ENCODE measurements around the gene TRAPPC8.
"Not testable (repeated sequence)": the region's sequence is repeated elsewhere in the genome, so short reads cannot be mapped to it uniquely, and the experiment has no call there.

Gene TRAPPC8

DNA sequence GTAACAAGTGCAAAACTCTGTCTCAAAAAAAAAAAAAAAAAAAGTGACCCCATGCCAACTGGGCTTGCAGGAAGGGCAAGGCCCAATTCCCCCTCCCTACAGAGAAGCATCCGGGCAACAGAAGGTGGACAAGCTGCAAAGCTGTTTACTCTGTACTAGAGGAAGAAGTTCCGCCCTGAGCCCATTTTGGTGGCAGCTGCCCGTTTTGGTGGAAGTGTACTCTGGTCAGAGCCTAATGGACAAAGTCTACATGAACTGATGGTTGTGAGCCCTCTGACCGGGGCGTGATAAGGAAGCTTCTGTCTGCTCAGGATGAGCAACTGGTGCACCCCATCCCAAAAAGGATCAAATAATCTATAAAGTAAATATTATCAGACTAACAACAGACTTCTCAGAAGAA lies 65.0 kb downstream of the TRAPPC8 start:
- no peak for DNase-seq (ENCODE audit: low read depth, low spot score)
- H3K4me3 ChIP-seq (ENCODE audit: low read length), result no peak overlapping the region

DNA sequence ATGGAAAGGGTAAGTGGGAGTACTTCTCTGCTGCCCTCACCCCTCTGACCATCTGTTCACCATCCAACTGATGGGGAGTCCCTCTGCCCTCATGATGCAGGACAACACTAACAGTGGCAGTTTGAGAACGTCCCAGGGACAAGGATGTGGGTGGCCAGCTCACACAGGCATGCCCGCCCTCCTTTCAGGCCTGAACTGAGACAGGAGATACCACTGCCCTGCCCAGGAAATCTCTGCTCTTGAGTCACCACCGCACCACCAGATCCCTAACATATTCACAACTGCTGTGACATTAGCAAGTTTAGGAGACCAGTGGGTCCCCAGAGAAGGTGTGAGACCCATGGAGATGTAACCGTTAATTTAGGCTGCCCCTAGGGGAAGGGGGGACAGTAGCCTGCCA lies 66.2 kb downstream of the TRAPPC8 start:
- no peak overlapping the region for H3K4me3 ChIP-seq (ENCODE audit: low read length)
- no peak for DNase-seq (ENCODE audit: low read depth, low spot score)

DNA sequence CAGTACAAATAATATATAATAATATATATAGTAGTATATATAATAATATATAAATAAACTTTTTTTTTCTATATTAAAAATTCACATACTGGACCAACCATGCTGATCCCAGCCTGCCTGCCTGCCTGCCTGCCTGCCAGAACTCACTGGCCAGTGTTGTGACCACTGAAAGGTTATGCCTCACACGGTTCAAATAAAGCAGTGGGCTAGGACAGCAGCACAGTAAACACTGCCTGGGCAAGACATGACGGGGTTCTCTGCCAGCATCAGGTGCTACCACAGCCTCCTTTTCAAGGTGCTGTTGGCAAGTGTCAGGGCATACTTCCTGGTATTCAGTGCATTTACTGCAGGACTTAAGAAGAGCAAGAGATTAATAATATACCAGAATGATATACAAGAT lies 67.6 kb downstream of the TRAPPC8 start:
- no peak overlapping the region for H3K4me3 ChIP-seq (ENCODE audit: low read length)
- DNase-seq (ENCODE audit: low read depth, low spot score), result no peak

DNA sequence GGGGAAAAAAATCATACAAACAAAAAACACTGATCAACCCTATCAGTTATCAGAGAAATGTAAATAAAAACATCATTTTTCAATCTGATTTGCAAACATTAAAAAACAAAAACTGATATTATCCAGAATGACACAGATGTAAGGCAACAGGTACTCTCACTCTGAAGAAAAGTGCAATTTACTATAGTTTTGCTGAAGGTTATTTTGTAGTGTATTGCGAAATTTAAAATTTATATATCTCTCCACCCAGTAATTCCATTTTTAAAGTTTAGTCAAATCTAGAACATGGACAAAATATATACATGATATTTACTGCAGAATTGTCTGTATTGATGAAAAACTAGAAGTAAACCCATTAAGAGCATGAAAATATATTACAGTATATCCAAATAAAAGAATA lies 79.8 kb downstream of the TRAPPC8 start:
- no peak overlapping the region for H3K4me3 ChIP-seq (ENCODE audit: low read length)
- DNase-seq (ENCODE audit: low read depth, low spot score), result no peak

DNA sequence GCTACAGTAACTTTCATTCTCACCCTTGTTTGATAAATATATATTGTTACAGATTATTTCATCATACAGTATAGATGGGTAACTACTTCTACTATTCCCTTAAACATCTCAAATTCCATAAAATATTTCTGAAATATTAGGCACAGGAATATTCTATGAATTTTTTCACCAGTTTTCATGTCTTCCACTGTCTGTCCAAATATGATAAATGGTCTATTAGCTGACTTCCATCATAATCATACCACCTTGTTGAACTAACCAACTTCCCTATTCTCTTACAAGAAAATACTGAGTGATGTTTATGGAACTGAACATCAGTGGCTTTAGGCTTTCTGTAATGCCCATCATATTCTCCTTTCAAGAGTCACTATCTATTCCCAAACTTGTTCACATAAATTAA lies 82.4 kb downstream of the TRAPPC8 start:
- H3K4me3 ChIP-seq (ENCODE audit: low read length), result no peak overlapping the region
- no peak for DNase-seq (ENCODE audit: low read depth, low spot score)

DNA sequence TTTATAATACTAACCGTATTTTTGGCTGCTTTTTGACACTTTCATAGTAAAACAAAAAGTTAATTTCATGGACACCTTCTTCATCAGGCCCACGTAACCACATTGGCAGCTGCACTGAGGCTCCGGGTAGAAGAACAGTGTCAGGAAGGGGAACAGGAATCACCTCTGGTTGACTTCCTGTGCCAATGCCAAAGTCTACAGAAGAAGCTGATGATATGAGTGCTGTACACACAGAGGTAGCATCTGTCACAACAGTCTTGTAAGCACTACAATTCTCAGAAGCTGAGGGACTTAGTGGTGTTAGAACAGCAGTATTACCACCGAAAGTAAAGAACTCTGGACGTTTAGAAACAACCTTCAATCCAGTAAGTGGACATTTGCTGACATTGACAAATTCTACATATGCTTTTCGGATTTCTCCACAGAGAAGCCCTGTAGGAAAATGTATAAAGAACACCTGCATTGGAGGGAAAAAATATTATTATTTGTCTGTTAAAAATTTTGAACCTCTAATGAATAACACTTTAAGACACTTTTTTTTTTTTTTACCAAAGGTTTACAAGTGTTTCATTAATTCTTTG lies 85.3 kb downstream of the TRAPPC8 start:
- DNase-seq (ENCODE audit: low read depth, low spot score), result peak; percentile 12
- H3K4me3 ChIP-seq (ENCODE audit: low read length), result no peak overlapping the region

DNA sequence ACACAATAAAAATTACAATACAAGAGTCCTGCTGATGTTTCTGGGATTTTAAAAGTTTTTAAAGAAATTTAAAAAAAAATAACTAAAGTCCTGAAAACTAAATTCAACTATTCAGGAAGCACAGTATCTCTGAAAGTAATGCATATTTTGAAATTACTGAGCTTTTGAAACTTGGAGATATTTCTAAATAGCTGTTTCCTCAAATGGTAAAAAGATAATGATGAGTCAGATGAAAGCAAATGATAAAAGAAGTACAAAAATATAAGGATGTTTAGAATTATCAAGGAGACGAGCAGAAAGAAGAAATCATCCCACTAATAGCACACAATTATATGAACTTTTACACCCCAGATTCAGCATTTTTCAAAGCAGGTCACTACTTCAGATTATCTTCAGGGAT lies 92.1 kb downstream of the TRAPPC8 start:
- DNase-seq (ENCODE audit: low read depth, low spot score), result no peak
- H3K4me3 ChIP-seq (ENCODE audit: low read length), result no peak overlapping the region

DNA sequence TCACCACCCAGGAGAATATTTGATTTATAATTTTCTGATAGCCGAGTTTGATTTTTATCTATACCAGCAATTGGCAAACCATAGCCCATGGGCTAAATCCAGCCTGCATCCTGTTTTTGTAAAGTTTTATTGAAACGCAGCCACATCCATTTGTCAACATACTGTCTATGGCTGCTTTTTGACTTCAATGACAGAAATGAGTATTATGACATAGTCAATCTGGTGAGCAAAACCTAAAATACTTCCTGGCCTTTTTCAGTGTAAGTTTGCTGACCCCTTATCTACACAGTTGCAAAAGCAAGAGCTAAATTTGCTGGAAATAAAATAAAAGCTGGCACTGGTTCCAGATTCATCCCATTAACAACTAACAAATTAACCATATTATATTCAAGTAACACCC lies 102.4 kb downstream of the TRAPPC8 start:
- DNase-seq (ENCODE audit: low read depth, low spot score), result no peak
- no peak overlapping the region for H3K4me3 ChIP-seq (ENCODE audit: low read length)

DNA sequence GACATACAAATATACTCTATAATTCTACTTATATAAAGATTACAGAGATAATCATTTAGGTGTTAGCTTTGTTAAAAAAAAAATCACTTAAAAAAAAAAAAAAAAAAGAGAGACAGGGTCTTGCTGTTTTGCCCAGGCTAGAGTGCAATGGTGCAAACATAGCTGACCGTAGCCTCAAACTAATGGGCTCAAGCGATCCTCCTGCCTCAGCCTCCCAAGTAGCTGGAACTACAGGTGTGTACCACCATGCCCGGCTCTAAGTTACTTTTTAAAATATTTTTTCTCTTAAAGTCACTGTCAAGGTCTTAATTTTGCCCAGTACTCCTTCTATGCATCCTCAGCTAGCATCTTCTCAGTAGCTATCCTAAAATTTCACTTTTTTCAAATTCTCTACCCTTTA lies 105.0 kb downstream of the TRAPPC8 start:
- no peak overlapping the region for H3K4me3 ChIP-seq (ENCODE audit: low read length)
- no peak for DNase-seq (ENCODE audit: low read depth, low spot score)

DNA sequence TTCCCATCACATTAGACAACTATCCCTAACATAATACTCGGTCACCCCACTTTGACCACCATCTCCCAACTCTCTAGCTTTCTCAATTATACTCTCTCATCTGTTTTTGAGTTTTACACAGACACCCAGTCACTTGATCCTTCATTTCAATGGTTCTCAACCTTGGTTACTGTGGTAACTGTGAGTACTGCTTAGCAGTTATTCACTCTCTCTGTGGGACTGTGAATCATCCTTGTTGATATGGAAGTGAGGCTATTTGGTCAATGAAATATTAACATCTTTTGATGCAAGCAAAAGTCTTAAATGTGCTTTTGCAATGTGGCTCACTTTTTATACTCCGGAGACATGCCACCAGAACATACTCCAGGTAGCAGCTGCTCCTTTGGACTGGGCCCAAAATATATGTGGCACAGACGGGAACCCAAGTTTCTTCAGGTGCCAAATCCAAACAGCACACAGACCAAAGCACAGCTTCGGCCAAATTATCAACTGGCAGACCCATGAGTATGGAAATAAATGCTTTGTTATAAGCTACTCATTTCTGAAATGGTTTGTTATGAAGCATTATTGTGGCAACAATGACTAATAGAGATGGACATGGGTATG lies 107.3 kb downstream of the TRAPPC8 start:
- DNase-seq (ENCODE audit: low read depth, low spot score), result no peak

DNA sequence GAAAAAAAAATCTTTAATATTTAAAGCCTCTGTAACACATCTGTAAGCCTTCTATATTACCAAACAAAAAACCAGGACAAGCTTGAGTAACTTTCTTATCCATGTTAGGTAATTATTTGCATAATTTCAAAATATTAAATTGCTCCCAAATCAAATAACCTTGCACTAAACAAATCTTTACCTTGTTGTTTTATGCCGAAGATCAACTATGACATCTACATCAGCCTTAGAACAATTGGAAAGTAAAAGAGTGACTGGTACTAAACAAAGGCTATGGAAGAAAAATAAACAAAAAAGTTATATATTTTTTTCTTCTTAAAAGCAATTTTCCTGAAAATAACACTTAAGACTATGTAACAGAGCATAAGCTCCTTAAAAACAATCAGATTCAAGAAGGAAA lies 111.0 kb downstream of the TRAPPC8 start:
- DNase-seq (ENCODE audit: low read depth, low spot score), result no peak
- H3K4me3 ChIP-seq (ENCODE audit: low read length), result no peak overlapping the region

More for the DNA sequence above, 107.3 kb downstream of the TRAPPC8 start:
- H3K4me3 ChIP-seq (ENCODE audit: low read length), result no peak overlapping the region

DNA sequence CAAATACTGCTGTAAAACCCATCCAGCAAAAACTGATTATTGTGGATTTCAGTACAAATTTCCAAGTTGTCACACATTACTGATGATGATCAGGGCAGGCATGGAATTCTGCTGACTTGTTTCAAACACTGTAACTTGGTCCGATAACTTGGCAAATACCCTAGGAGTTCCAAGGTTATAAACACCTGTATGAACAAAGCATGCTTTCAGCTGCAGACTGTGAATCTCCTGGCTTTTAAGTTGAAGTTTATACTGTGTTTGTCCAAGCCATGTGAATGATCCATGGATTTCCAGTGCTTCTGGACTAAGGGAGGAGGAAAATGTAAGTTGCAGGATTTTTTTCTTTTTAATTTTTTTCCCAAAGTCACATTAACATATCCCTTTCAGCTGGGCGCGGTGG lies 112.2 kb downstream of the TRAPPC8 start:
- no peak for DNase-seq (ENCODE audit: low read depth, low spot score)
- no peak overlapping the region for H3K4me3 ChIP-seq (ENCODE audit: low read length)

DNA sequence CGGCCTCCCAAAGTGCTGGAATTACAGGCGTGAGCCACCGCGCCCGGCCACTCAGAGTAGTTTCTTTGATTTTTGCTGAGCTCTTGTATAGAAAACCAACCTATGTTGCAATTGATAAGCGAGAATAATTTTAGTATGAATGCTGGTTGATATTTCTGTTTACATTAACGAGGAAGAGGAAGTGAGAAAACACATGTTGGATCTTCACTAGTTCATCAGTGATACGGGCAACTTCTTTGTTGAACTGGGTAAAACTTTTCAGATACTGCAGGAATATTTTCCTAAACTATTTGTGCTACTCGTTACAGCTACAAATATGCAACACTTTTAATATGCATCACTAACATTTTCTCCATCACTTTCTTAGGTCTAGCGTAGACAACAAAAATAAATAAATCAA lies 114.3 kb downstream of the TRAPPC8 start:
- DNase-seq (ENCODE audit: low read depth, low spot score), result no peak
- no peak overlapping the region for H3K4me3 ChIP-seq (ENCODE audit: low read length)

DNA sequence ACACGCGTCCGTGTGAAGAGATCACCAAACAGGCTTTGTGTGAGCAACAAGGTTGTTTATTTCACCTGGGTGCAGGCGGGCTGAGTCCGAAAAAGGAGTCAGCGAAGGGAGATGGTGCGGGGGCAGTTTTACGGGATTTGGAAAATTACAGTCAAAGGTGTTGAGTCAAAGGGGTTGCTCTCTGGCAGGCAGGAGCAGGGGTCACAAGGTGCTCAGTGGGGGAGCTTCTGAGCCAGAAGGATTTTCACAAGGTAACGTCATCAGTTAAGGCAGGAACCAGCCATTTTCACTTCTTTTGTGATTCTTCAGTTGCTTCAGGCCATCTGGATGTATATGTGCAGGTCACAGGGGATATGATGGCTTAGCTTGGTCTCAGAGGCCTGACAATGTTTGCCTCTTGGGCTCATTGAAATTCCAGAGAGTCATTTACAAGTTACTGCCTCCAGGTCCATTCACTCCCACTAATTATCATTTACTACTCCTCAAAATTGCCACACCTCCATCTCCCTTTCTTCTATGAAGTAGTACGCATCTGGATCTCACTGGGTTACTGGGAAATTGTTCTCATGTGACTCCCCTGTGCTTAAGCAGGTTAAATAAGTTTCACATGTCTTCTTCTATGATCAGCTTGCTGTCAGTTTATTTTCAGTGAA lies 116.1 kb downstream of the TRAPPC8 start:
- DNase-seq (ENCODE audit: low read depth, low spot score); H3K4me3 ChIP-seq (ENCODE audit: low read length): not testable (repeated sequence)

DNA sequence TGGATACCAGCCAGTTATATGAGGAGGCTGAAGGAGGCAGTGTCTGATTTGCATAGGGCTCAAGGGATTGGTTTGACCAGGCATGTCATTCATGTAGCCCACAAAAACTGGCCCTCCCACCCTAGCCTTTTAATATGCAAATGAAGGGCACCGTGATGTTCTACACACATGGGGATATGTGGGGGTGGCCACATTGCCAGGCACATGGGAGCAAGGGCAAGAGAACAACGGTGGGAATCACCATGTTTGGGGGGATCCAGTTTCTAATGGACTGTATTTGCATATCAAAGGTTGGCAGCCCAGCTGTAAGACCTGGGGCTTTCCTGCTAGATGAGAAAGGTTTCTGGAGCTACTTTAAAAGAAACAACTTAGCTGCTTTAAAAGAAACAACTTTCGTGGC lies 117.2 kb downstream of the TRAPPC8 start:
- no peak overlapping the region for H3K4me3 ChIP-seq (ENCODE audit: low read length)
- DNase-seq (ENCODE audit: low read depth, low spot score), result no peak

DNA sequence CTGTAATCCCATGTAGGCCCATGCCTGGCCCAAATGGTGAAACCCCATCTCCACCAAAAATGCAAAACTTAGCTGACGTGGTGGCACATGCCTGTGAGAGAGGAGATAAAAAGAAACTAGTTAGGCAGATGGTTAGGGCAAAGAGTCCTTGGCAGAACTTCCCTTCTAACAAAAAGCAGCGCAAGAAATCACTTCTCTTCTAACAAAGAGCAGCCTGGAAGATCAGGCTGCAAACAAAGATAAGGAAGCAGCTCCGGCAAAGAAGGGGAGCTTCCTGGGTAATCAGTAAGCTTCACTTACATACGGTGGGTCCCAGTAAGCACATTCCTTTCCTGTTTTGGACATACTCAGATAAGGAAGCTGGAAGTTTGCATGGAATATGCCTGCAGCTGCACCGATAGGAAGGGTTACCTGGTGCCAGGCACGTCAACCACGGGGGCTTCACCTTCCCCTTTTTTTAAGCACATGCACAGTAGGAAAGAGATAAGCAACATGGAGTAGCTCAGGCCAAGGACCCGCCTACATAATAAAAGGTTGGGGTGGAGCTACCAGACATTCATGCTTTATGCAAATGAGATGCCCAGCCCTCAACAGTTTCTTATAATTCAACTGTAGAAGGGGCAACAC lies 121.3 kb downstream of the TRAPPC8 start:
- no peak for DNase-seq (ENCODE audit: low read depth, low spot score)
- no peak overlapping the region for H3K4me3 ChIP-seq (ENCODE audit: low read length)

DNA sequence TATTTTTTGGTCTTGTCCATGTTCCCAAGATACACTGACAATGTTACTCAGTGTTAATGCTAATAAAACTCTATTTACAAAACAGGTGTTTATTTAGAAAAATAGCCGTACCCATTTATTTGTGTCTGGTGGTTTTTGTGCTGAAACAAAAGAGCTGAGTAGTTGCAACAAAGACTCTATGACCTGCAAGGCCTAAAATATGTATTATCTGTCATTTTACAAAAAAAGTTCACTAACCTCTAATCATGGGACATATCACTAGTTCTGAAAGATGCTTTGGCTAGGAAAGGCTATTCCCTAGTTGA lies 123.1 kb downstream of the TRAPPC8 start:
- no peak overlapping the region for H3K4me3 ChIP-seq (ENCODE audit: low read length)
- DNase-seq (ENCODE audit: low read depth, low spot score), result no peak

DNA sequence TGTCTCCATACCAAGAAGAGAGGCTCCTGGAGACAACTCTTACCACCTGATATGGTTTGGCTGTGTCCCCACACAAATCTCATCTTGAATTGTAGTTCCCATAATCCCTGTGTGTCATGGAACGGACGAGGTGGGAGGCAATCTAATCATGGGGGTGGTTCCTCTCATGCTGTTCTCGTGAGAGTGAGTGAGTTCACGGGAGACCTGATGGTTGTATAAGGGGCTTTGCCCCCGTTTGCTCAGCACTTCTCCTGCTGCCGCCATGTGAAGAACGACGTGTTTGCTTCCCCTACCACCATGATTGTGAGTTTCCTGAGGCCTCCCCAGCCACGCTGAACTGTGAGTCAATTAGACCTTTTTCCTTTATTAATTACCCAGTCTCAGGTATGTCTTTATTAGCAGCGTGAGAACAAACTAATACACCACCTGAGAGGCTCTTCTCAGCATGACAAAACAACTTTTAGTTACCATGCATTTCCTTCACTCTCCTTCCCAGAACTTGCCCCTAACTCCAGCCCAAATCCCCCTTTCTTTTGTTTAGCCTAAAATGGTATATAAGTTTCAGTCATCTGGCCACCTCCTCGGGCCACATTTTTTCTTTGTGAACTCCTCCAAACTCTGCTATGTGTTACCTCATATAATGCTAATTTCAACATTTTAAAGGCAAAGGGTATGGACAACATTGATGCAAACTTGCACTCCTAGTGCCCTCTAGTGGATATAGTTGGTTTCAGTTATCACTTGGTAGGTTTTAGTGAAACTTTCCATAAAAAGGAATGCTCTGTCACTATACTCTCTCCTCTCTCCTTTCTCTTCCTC lies 123.6 kb downstream of the TRAPPC8 start:
- H3K4me3 ChIP-seq (ENCODE audit: low read length), result no peak overlapping the region
- peak; percentile 43 for DNase-seq (ENCODE audit: low read depth, low spot score)

DNA sequence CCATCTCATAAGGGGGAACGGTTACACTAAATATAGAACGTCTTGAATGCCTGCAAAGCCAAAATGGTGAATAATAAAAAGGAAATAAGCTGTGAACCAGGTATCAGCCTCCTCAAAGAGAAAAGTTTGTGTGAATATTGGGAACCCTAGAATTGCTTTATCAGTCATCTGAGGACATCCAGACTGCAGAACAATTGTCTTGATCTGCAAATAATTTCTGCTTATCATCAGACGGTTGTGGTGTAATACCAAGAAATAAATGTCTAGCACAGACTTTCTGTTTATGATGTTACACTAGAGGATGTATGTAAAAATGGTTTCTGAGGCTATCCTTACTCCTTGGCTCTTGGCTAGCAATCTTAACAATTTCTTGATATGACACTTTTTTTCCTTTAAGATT lies 128.8 kb downstream of the TRAPPC8 start:
- no peak overlapping the region for H3K4me3 ChIP-seq (ENCODE audit: low read length)
- DNase-seq (ENCODE audit: low read depth, low spot score), result no peak
